TTC549 (cell line): Measurements from ENCODE around the gene MYOCD.

Source experiments
- FAIRE-seq: peaks from 2 replicates; lab custom pipeline; 2012; peaks lifted over from hg19 to GRCh38; lab: Jason Lieb, UNC

The MYOCD gene

GRCh38 chr17:12641084-12641483 lies 24.6 kb upstream of the MYOCD start:
- FAIRE-seq: no peak

DNA sequence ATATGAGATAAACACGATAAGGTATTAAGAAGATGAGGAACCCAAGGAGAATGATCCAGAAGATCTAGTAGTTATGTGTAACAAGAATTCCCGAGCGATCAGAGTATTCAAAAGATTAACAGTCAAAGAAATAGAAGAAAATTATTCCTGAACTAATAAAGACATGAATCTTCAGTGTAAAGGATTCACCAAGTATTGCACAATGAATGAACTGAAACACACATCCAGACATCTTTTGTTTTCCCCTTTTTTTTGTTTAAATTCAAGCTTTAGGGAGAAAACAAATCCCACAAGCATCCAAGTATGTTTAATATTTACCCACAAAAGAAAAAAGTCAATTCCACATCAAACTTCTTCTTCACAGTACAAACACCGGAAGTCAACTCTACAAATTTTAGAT lies 23.7 kb upstream of the MYOCD start:
- FAIRE-seq: no peak

GRCh38 chr17:12643822-12644221 lies 21.9 kb upstream of the MYOCD start:
- no peak for FAIRE-seq

GRCh38 chr17:12644623-12645022 lies 21.1 kb upstream of the MYOCD start:
- no peak for FAIRE-seq

DNA sequence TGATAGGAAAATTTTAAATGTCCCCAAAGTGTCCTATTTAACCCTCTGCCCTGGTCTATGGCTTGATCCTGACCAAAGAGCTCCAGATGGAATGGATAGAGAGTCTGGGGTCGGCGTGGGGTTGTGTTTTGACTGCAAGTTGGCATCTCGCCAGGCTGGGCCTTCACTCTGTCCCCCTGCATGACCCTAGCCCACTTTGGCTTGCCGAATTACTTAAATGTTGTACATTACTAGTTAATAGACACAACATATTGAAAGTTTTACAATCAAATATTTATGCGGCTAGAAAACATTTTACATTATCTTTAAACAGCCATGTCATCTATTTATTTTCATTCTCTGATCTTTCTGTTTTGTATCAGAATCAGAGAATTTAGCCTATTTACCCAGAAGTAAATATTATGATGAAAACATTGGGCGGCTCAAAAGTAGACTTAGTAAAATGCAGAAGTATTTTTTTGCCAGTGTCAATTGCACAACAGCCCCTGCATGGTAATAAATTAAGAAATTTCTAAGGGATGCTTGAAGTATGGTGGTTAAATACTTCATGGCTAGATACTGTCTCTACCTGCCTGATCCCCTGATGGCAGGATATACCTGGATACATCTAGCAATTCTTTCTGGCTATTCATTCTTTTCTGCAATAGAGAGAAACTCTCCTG lies 18.8 kb upstream of the MYOCD start:
- FAIRE-seq: no peak

- FAIRE-seq: no peak
These were observed 17.2 kb upstream of the MYOCD start for GRCh38 chr17:12648498-12648897.

GRCh38 chr17:12655936-12656335 lies 9.8 kb upstream of the MYOCD start:
- FAIRE-seq: no peak

- FAIRE-seq: no peak
These were observed 9.3 kb upstream of the MYOCD start for GRCh38 chr17:12656354-12656753.

- FAIRE-seq: no peak
These were observed 6.2 kb upstream of the MYOCD start for GRCh38 chr17:12659500-12659899.

GRCh38 chr17:12664252-12664651 lies 1.4 kb upstream of the MYOCD start:
- no peak for FAIRE-seq

DNA sequence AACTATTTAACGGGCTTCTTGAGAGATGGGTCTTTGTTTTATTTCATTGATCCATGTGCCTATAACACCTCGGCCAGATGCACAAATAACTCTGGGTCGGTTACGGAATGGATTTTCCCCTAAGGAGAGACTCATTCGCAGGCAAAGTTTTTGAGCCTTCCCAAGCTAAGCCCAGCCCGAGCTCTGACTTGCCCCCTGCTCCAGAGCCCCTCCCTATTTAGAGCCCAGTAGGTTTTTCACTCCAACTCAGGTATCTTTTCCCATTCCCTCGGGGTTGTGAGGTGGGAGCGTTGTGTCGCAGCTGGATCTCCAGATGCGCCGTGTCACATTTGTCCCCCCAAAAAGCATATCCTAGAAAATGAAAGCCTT lies 812 bp upstream of the MYOCD start:
- FAIRE-seq: no peak

GRCh38 chr17:12666718-12667117 lies 1.0 kb downstream of the MYOCD start:
- no peak for FAIRE-seq

GRCh38 chr17:12667299-12667958 lies 1.7 kb downstream of the MYOCD start:
- FAIRE-seq: no peak

- no peak for FAIRE-seq
These were observed 6.2 kb downstream of the MYOCD start for GRCh38 chr17:12671906-12672305.

DNA sequence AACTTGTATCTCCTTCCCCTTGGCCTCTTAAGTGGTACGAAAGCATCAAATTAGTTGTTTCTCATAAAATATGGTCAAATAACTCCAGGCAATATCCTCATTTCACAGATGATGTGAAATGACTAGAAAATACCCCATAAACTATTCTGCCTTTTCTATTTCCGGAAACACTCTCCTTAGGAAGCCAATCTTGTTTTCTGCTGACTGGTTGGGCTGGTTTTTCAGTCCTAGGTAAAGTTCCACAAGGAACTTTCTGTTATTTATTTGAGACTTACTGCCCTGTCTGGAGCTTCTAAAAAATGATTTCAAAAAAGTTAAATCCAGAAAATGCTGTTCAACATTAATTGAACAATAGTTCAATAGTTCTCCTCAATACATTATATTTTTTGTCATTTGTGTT lies 7.3 kb downstream of the MYOCD start:
- FAIRE-seq: no peak

GRCh38 chr17:12673788-12674187 lies 8.1 kb downstream of the MYOCD start:
- no peak for FAIRE-seq

DNA sequence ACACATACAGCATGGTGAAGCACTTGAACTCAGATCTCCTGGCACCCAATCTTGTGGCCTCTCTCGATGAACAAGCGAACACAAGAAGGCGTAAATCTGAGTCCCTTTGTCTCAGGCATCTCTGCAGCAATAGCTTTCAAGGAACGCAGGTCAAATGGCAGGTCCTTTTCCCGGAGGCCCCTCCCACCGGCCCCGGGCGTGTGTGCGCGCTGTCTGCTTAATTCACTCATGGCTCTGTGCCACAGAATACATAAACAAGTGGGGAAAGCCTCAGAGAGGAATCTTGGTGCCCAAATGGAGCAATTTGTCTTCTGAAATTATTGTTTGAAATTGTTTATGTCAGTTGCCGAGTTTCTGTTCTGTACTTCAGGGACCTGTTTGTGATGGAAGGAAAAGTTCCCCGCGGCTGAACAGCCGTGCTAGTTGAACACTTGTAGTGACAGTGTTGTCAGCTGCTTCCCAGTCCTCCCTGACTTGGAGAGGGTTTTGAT lies 14.8 kb downstream of the MYOCD start:
- no peak for FAIRE-seq

GRCh38 chr17:12680993-12681392 lies 15.3 kb downstream of the MYOCD start:
- FAIRE-seq: no peak

DNA sequence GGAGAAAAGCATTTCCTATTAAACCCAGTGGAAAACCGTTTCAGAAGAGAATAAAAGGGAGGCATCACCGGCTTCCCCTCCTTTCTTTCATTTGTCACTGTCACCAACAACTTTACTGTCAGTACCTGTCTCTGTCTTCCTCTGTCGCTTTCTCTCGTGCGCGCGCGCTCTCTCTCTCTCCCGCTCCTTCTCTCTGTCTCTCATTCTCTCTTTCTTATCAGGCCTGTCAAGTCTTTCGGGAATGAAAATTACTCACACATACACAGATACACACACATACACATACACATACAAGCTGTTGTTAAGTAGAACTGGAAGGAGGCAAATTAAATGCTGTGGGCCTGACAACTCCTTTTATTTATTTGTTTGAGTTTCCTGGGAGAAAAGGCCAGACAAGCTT lies 17.6 kb downstream of the MYOCD start:
- FAIRE-seq: no peak

- FAIRE-seq: no peak
These were observed 20.8 kb downstream of the MYOCD start for GRCh38 chr17:12686486-12686885.

GRCh38 chr17:12688382-12688781 lies 22.7 kb downstream of the MYOCD start:
- FAIRE-seq: no peak

DNA sequence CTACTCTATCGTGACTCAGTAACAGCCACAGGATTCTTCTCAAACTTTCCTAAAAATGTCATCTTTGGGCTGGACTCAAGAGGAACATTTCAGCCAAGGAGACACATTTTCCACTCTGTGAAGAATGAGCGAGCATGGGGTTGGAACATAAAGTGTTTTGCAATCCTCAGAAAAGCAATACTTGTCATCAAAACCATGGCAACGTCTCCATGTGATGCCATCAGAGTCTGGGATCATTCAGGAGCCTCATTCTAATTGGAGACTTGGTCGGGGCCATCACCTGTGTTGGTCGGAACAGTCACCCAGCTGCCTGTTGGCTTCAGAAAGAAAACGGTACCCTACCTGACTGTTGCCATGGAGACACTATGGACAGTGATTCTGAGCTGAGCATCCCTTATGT lies 25.5 kb downstream of the MYOCD start:
- no peak for FAIRE-seq

DNA sequence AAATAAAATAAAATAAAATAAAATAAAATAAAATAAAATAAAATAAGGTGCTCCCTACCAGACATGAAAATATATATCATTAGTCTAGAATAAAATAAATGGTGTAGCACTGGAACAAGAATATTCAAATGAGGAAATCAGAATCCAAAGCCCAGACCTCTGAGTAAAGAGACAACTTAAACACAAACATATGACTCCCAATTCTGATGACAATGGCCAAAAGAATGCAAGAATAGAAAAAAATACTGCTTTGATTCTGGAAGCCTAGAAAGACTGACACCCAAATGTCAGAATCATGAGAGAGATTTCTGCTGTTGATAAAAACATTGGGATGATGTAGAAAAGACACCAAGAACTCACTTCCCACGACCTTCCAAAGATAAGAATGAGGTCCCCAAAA lies 27.9 kb downstream of the MYOCD start:
- no peak for FAIRE-seq

- no peak for FAIRE-seq
These were observed 40.4 kb downstream of the MYOCD start for GRCh38 chr17:12706070-12706469.
